NCI-H146 treated with DMSO at 0.1 percent for 48 hours (cell line): Measurements from ENCODE around the gene SGCB.

Source experiments
- DNase-seq: peaks from one replicate; lab custom pipeline; 2025; ENCODE audit not compliant: unreplicated experiment; lab: John Stamatoyannopoulos, UW

Gene SGCB

GRCh38 chr4:52019936-52020657 lies 18.0 kb downstream of the SGCB start, which contains the start of gene LRRC66:
LRRC66 (minus strand) TSS chr4:52020363; CDS start chr4:52017613, 2,750 bp downstream.
- DNase-seq, result no peak

- DNase-seq, result no peak
These were observed 20.3 kb downstream of the SGCB start for GRCh38 chr4:52017814-52018213.

- no peak for DNase-seq
These were observed 21.1 kb downstream of the SGCB start for GRCh38 chr4:52016981-52017380.

- DNase-seq, result no peak
These were observed 22.7 kb downstream of the SGCB start for GRCh38 chr4:52015366-52015765.

GRCh38 chr4:52014903-52015302 lies 23.2 kb downstream of the SGCB start:
- DNase-seq, result no peak

- no peak for DNase-seq
These were observed 25.4 kb downstream of the SGCB start for GRCh38 chr4:52012651-52013050.

- DNase-seq, result no peak
These were observed 27.1 kb downstream of the SGCB start for GRCh38 chr4:52010986-52011385.

- DNase-seq, result no peak
These were observed 31.2 kb downstream of the SGCB start for GRCh38 chr4:52006887-52007286.

- no peak for DNase-seq
These were observed 32.4 kb downstream of the SGCB start for GRCh38 chr4:52005604-52006273.

GRCh38 chr4:52004414-52004813 lies 33.7 kb downstream of the SGCB start:
- DNase-seq, result no peak

GRCh38 chr4:52001616-52002015 lies 36.5 kb downstream of the SGCB start:
- DNase-seq, result no peak

- DNase-seq, result no peak
These were observed 38.8 kb downstream of the SGCB start for GRCh38 chr4:51999250-51999649.

GRCh38 chr4:51998837-51999236 lies 39.3 kb downstream of the SGCB start:
- no peak for DNase-seq

- no peak for DNase-seq
These were observed 40.5 kb downstream of the SGCB start for GRCh38 chr4:51997647-51998046.

GRCh38 chr4:51995647-51996220 lies 42.4 kb downstream of the SGCB start:
- no peak for DNase-seq
